Left hindlimb (tissue), 1 donor: ENCODE data around the gene CALML6.

ENCODE experiments used
- DNase-seq: peaks from one replicate; pipeline ENCODE4 v3.0.0-alpha.2; 2018

Gene CALML6

DNA sequence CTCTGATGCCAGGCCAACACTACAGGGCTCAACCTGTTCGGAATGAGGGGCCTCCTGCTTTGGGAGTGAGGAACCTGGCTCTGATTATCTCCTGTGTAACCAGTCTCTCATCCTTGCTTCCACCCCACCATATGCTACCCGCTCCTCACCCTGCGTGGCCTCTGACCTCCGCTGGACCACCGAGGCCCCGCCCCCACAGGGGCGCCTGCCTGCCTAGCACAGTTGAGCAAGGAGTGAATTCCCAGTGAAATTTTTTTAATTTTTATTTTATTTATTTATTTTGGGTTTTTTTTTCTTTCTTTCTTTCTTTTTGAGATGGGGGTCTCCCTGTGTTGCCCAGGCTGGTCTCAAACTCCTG lies 22.3 kb upstream of the CALML6 start:
- DNase-seq = no peak

DNA sequence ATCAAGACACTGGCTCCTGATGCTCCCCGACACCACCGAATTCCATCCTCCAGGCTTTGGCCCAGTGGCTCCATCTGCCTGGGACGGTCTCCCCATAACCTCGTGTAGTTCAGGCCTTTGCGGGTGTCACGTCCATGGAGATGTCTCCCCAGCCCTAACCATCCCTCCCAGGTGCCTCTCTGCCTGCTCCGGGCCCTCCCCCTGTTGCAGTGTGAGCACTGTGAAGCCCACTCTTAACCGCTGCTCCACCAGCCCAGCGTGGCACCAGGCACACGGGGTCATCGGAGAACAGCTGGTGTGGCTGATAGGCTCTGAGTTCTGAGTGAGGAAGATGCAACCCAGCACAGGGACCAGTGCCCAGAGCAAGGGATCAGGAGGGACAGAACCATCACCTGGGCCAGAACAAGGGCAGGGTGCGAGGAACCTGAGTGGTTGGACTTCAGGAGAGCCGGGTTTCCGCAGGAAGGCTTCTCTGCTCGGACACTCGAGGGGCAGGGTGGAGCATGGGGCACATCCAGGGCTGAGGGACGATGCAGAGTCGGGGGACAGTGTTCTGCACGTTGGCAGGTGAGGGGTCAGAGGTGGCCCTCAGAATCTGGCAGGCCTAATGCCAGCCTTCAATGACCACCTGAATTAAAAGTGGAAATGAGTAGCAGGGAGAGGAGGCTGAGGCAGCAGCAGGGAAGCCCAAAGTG lies 21.6 kb upstream of the CALML6 start:
- DNase-seq = no peak

DNA sequence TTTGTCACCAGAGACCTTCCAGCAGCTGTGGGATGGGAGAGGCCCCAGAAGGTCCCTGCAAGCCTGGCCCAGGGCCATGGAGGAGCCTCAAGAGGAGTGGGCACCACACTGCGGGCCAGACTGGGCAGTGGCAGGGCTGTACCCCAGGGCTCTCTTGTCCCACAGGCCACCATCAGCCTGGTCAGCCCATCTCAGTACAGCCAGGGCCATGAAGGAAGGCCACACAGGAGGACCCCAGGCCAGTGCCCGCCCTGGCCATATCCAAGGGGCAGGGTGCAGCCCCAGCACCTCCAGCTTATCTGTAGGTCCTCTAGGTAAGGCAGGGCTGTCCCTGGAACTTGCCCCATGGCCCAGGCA lies 21.1 kb upstream of the CALML6 start:
- no peak for DNase-seq

DNA sequence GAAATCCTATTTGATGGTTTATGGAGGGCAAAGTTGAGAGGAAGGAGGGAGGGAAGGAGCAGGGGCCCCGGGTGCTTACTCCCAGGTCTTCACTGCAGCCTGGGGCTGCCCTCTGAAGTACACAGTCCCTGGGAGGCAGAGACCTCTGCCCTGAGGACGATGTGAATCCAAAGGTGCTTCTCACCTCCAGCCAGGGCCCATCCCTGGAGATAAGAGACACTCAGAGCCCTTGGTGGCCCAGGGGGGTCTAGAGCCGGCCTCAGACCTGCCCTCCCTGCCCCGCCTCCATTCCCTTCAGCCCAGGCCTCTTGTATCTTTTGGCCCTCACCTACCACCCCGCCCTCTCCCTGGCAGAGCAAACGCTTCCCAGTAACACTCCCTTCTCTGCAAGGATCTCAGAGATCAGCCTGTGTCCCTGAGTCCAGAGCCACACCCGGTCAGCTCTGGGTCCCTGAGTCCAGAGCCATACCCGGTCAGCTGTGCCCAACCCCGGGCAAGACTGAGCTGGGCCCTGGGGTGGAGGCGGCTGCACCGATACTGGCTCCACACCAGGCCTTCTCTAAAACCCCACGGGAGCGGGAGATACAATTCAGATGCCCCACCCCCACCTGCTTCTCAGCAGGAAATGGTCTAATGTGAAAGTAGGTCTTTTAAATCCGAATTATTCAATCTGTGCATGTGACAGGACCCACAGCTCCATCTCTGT lies 20.6 kb upstream of the CALML6 start:
- no peak for DNase-seq

DNA sequence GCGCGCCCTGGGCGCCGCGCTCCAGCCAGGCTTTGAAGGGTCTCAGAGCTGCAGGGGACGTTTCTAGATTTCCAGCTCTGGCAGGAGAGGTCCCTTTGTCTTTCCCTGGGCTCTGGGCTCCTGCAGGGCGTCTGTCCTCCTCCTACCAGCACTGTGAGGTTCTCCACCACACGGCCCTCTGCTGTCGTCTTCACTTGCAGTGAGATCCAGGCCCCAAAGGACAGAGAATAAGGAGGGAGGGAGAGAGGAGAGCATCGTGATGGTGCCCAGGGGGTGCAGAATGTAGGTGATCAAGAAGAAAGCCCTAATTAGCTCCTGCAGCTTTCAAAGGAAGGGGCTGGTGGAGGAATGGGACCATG lies 20.0 kb upstream of the CALML6 start:
- DNase-seq = no peak

DNA sequence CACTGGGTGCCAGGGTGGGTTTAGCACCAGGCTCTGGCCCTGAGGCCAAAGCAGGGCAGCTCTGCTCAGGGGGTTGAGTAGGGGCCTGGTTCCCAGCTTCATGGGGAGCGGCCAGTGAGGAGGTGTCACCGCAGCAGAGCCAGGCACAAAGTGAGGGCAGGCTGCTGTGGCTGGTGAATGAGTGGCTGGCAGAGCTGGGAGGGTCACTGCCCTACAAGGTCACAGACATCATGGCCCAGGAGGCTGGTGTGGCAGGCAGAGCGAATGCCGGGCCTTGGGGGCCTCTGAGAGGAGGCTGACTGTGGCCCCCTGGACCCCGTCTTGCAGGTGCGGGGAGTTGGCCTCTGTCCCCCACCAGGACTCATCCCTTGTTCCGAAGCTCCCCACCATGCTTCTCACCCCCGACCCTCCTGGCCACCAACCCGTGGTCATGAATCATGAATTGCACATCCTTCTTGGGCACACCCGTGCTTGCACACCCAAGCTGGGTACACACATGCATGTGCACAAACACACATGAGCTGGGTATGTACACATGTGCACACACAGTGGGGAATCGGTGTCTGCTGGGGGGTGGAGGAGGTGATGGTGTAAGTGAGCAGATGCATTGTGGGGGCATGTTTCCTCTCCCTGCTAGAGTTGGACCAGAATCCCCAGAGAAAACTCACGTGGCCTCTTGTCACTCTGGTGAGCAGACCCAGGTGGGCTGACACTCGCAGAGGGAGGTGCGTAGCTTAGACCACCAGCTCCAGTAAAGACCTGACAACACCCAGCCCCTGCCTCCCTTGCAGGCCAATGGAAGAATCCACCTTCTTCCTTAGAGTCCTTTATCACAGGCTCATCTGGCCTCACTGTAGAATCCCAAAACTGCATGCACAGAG lies 19.4 kb upstream of the CALML6 start:
- no peak for DNase-seq

DNA sequence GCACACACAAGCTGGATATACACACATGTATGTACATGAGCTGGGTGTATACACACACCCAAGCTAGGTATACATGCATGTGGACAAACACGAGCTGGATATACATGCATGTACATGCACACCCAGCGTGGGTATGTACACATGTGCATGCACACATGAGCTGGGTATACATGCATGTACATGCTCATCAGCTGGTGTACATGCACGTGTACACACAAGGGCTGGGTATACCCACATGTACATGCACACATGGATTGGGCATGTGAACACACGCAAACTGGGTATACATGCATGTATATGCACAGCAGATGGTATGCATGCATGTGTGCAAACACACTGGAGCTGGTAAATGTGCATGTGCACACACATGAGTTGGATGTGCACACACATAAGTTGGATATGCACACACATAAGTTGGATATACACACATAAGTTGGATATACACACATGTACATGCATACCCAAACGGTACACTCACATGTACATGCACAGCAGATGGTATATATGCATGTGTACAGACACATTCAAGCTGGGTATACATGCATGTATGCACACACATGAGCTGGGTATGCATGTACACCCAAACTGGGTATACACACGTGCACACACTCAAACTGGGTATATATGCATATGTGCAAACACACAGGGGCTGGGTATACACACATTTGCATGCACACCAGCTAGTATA lies 16.7 kb upstream of the CALML6 start:
- no peak for DNase-seq

DNA sequence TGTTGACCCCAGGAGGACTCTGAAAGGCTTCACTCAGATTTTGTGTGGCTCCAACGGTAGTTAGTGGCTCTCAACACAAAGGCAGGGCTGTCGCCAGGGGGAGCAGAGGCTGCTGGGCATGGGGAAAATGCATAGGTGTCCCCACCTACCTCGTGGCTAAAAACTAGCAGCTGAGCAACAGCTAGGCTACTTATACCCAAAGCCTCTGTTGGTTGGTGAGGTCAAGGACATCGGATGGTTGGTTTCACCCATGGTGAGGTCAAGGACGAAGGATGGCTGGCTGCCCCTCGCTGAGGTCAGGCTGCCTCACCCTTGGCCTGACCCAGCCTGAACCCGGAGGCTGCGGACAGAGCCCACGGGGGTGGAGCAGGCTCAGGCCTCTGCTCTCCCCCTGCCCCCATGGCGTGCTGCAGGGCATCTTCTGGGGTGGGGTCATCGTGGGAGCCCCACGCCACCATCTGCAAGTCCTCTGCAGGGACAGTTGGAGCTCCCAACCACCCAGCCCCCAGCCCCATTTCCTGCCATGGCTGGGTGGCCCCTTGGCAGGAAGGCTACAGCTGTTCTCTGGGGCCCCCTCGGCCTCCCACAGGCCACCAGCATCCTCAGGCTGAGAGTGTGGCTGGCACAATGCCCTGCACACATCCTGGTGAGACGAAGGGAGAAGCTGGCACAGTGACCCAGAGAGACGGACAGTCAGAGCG lies 15.6 kb upstream of the CALML6 start:
- no peak for DNase-seq

DNA sequence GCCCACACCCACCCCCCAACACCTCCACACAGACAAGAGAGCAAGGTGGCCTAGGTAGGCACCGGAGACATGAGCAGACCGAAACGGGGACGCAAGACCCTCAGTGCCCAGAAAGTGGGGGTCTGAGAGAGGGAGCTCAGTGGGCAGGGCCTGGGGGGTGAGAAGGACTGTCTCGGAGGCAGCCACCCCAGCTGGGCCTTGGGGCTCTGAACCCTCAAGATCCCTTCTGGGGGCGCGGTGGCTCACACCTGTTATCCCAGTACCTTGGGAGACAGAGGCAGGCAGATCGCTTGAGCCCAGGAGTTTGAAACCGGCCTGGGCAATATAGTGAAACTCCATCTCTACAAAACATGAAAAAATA lies 15.1 kb upstream of the CALML6 start:
- DNase-seq = no peak

DNA sequence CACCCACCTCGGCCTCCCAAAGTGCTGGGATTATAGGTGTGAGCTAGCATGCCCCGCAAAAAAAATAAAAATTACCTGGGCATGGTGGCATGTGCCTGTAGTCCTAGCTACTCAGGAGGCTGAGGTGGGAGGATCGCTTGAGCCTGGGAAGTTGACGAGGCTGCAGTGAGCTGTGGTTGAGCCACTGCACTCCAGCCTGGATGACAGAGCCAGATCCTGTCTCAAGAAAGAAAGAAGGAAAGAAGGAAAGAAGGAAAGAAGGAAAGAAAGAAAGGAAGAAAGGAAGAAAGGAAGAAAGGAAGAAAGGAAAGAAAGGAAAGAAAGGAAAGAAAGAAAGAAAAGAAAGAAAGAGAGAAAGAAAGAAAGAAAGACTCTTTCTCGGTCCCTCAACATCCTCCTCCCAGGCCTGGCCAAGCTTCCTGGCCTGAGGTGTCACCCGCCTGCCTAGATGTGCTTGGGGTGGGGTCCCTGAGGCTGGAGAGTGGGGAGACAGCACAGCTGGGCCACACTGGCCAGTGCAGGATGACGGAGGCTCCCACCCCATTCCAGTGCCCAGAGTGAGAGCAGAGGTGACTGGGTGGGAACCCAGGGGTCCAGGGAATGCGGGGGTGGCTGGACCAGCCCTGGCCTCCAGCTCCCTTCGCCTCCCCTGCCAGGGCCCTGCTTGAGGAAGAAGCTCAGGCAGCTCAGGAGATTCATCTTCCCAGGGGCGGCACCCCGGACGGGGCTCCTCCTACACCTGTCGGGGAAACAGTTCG lies 14.0 kb upstream of the CALML6 start:
- no peak for DNase-seq

DNA sequence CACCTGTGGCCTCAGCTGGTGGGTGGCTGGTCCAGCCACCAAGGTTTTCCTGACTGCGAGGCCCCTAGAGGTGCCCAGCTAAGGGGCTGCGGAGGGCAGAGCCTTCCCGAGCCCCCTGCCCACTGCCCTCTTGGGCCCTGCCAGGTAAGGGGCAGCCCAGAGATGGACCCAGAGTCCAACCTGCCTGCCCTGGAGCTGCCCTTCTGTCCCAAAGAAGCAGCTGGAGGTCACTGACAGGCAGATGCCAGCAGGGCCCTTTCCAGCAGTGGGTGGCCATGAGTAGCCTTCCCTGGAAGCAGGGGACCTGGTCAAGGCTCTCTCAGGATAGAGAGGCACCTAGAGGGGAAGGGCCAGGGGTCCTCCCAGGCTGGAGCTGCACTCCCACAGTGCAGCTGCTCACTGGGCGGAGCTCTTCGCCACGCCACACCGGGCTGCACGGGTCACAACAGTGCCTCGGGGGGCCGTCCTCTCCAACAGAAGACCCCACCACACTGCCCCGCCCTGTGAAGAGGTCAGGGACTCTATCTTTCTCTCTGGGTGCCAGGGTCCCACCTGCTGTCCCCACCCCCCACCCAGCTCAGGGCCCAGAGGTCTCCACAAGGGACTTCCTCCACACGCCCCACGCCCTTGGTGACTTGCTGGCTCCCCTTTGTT lies 13.3 kb upstream of the CALML6 start:
- no peak for DNase-seq

DNA sequence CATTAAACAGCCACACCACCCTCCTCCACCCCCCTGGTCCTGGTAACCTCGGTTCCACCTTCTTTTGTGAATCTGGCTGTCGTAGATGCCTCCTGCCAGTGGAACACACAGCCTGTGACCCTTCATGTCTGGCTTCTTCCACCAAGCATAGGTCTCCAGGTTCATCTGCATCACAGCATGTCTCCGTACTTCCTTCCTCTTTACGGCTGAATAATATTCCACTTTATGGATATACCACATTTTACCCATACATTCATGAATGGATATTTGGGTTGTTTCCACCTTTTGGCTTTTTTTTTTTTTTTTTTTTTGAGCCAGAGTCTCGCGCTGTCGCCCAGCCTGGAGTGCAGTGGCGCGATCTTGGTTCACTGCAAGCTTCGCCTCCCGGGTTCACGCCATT lies 11.8 kb upstream of the CALML6 start:
- DNase-seq = no peak

DNA sequence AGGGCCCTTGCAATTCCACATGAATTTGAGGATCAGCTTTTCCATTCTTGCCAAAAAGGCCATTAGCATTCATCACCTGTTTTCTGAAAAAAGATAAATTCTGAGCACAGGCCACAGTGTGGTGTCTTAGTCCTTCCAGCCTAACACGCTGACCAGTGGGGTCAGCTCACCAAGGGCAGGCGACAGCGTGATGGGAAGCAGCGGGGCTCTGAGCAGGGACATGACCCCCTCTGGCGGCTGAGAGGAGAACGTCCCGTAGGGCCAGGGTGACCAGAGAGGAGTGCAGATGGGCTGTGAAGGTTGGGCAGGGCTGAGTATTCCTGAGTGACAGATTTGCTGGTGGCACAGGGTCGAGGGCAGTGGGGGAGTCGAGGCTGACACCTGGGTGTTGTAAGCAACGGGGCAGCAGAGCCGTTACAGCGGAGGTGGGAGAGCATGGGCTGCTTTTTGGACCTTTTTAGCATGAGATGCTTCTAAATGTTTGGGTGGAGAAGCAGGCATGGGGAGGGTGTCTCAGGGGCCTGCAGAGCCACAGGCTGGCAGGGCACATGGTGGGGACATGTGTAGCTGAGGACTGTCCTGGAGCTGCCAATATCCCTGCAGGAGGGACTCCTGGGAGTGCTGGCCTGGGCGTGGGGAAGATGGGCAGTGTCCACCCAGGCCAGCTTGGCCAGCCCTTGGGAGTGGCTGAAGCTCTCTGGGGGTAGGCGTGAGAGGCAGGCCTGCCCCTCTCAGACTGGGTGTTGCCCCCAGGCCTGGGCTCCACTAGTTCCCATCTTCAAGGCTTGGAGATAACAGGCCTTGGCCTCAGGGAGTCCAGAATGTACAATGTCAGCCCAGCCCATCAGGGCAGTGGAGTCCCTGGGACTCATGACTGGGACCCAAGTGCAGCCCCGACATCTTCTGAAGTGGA lies 8.6 kb upstream of the CALML6 start:
- peak; percentile 82 for DNase-seq

DNA sequence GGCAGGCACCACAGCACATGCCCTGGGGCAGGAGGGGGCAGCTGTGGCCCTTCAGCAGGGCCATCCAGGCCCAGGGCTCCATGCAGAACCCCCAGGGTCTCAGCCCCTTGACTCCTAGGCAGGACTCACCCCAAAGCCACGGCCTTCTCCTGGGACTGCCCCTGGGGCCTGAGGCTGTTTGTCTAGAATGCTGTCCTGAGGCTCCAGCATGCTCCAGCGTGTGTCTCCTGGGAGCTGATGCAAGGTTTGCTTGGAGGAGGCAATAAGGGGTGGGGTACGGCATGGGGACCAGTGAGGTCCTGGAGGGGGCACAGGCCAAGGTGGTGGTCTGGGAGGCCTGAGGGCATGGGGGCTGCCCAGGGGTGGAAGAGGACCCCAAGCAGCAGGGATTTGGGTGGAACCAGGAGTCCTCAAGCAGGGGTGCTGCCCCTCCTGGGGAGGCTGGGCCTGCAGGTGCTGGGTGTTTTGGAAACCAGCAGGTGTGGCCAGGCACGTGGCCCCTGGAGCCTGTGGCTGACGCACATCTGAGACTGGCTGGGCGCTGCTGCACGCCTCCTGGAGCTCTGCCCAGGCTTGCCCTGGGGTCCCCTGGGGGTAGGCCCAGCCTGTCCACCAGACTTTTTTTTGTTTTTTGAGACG lies 7.8 kb upstream of the CALML6 start:
- peak; percentile 37 for DNase-seq

DNA sequence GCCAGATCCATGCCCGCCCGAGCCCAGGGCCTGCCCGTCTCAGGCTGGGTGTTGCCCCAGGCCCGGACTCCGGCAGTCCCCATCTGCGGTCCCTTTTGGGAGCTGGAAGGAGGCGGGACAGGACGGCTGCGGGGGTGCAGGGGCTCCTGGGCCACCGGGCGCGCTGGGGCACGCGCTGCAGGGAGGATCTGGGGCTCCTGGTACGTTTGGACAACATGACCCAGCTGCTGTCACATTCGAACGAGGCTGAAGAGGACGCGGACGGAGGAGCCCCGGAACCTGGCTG lies 6.6 kb upstream of the CALML6 start:
- no peak for DNase-seq

DNA sequence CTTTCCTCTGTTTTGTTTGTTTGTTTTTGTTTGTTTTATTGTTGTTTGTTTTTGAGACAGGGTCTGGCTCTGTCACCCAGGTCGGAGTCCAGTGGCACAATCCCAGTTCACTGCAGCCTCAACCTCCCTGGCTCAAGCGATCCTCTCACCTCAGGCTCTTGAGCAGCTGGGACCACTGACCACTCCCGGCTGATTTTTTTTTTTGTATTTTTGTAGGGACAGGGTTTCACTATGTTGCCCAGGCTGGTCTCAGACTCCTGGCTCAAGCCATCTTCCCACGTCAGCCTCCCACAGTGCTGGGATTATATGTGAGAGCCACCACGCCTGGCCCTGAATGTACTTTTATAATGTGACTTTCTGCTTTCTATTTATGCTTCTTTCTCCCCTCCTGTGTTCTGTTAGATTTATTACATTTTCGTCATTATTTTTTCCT lies 5.0 kb upstream of the CALML6 start:
- DNase-seq = no peak

DNA sequence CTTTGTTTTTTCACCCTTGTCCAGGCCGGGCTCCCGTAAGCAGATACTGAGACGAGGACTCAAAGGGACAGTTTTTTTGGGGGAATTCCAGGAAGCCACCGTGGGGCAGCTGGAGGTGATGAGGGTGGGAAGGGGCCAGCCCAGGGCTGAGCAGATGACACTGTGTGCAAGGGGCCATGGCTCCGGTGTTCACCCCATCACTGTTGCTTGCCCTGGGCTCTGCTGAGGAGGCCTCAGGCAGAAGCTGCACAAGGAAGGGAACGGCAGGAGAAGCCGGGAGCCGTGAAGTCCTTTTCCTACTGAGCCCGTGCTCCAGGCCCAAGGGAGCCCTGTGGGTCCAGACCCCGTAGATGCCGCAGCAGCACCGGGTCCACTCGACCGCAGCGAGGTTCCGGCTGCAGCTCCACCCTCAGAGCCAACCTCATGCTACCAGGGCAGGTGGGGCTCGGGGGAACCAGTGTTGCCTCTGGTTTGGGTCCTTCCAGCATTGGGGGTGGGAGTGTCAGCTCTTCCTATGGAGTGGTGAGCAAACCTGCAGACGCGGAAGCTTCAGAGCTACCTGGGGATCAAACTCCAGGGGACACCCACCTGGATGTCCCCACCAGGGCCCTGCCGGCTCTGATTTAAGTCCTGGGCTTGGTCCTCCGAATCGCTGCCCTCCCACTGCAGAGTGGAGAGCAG lies 4.3 kb upstream of the CALML6 start:
- DNase-seq = peak; percentile 26

DNA sequence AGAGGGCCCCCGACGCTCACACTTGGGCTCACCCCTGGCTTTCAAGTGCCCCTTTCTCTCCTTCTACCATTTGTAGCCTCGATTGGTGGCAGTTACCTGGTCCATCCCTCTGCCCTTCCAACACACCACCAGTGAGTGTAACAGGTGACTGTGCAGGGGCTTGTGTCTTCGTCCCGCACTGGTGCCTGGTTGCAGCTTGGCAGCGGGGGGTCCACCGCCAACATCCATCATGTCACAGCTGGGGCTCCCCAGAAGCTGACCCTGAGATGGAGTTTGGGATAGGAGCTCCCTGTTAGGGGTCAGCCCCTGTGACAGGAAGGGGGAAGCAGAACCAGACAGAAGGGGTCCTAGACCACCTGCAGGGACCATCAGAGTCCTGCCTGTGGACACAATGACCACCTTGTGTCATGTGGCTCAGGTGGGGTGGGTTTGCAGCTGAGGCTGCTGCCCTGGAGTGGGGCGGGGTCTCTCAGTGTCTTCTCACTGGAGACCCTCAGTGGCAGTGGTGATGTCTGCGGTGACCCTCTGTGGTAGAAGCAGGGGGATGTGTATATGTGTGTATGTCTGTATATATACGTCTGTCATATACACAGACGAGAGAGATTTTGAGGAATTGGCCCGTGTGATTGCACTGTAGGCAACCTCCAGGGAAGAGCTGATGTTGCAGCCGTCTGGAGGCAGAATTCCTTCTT lies 3.6 kb upstream of the CALML6 start:
- DNase-seq = peak; percentile 23
